Retinal pigment epithelial cell (primary cell): Measurements from ENCODE around the gene HES1.

ENCODE experiments used
- DNase-seq: peaks from one replicate; pipeline ENCODE4 v3.0.0-alpha.2; 2010; ENCODE audit warnings: low read depth
- H3K4me3 ChIP-seq: 2 replicates; pipeline ENCODE4 v1.5.1; 2011; ENCODE audit warnings: mild to moderate bottlenecking, low read length, control low read depth, moderate library complexity
- TF ChIP-seq, protein P1 (sequence below): conservative IDR thresholded peaks from 2 replicates; pipeline ENCODE4 v1.5.1; 2011; ENCODE audit warnings: low read depth, low read length, control low read depth, inconsistent platforms

HES1 gene

DNA sequence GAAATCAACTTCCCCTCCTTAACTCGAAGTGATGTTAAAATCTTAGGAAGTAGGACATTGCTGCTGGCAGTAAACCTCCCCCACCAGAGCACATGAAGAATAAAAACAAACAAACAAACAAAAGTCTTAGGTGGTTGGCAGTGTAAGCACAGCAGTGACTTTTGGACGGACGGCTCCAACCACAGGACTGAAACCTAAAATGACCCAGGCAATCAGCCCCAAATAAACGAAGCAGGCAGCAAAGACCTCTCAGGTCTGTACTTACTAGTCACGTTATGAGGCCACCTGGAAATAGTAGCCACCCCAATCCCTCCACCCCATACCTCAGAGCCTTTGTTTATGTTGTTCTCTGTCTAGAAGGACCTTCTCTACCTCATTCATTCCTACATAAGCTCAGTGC, 33.5 kb upstream of the HES1 start:
- TF ChIP-seq, protein P1, sequence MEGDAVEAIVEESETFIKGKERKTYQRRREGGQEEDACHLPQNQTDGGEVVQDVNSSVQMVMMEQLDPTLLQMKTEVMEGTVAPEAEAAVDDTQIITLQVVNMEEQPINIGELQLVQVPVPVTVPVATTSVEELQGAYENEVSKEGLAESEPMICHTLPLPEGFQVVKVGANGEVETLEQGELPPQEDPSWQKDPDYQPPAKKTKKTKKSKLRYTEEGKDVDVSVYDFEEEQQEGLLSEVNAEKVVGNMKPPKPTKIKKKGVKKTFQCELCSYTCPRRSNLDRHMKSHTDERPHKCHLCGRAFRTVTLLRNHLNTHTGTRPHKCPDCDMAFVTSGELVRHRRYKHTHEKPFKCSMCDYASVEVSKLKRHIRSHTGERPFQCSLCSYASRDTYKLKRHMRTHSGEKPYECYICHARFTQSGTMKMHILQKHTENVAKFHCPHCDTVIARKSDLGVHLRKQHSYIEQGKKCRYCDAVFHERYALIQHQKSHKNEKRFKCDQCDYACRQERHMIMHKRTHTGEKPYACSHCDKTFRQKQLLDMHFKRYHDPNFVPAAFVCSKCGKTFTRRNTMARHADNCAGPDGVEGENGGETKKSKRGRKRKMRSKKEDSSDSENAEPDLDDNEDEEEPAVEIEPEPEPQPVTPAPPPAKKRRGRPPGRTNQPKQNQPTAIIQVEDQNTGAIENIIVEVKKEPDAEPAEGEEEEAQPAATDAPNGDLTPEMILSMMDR = no peak
- DNase-seq = no peak
- H3K4me3 ChIP-seq = no peak overlapping the region

GRCh38 chr3:194103505-194103904, 32.4 kb upstream of the HES1 start:
- H3K4me3 ChIP-seq = no peak overlapping the region
- TF ChIP-seq, protein P1 = no peak
- no peak for DNase-seq

DNA sequence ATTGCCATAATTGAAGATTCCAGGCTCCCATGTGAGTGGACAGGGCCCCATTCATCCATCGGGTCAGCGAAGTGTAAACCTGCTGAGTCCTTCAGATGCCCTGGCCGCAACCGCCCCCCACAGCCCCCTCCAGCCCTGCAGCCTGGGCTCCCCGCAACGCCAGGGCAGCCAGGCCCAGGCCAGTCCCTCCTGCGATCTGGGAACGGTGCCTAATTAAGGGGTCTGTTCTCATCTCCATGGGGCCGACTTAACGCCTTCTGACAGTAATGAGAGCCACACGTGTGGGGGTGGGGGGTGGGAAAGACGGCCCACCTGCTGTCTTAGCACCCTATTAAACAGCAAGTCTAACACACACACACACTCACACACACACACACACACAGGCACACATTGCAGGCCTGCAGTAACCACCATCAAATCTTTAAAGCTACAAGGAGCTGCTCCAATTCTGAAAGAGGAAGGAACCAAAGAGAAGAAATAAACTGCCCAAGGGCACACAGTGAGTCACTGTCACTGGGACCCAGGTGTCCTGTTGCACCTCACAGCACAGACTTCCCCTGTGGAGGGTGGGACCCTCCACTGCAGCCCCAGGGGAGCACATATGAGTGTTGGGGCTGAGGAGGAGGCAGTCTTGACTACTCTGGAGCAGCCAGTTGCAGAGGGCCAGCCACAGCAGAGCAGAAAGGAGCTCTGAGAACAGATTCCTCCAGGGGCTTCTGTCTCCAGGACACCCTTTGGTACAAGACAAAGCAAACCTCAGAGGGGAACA, 31.8 kb upstream of the HES1 start:
- no peak for DNase-seq
- no peak overlapping the region for H3K4me3 ChIP-seq
- TF ChIP-seq, protein P1 = no peak

GRCh38 chr3:194105292-194105691, 30.7 kb upstream of the HES1 start:
- no peak for DNase-seq
- no peak overlapping the region for H3K4me3 ChIP-seq
- TF ChIP-seq, protein P1 = no peak

GRCh38 chr3:194107107-194107506, 28.8 kb upstream of the HES1 start:
- H3K4me3 ChIP-seq = no peak overlapping the region
- DNase-seq = no peak
- TF ChIP-seq, protein P1 = no peak

GRCh38 chr3:194109192-194109863, 26.6 kb upstream of the HES1 start:
- TF ChIP-seq, protein P1 = no peak
- no peak for DNase-seq
- H3K4me3 ChIP-seq = no peak overlapping the region

- no peak for DNase-seq
- TF ChIP-seq, protein P1 = no peak
- H3K4me3 ChIP-seq = no peak overlapping the region
These were observed 25.5 kb upstream of the HES1 start for GRCh38 chr3:194110483-194110882.
